Common myeloid progenitor, CD34-positive (primary cell): ENCODE measurements around the gene LSM7.
A peak's percentile ranks its signal among the peaks of the same experiment; 100 is the strongest.

Experiments
- CTCF ChIA-PET: fragments of 350-600 bp; sonication (Branson Sonifier 250); formaldehyde crosslinking; loops from one replicate; lab custom pipeline; 2021; ENCODE audit warnings: antibody characterized with exemption; lab: Charles Lee
- POLR2A ChIA-PET: fragments of 350-600 bp; sonication (Branson Sonifier 250); formaldehyde crosslinking; loops from one replicate; lab custom pipeline; 2021; ENCODE audit warnings: antibody characterized with exemption; lab: Charles Lee
- DNase-seq, 3 donors: peaks; one replicate each; pipeline versions ENCODE4 v3.0.0 to v3.0.0-alpha.2; 2013
- H3K27ac ChIP-seq, 2 experiments: 1 replicate in 1 of 2; 2 replicates in 1 of 2; pipeline ENCODE4 v1.7.0; 2013; ENCODE audit warnings: inconsistent platforms in 2 of 2, low read length in 2 of 2, mild to moderate bottlenecking in 2 of 2, low read depth in 1 of 2, moderate library complexity in 1 of 2; ENCODE audit not compliant: severe bottlenecking in 2 of 2, insufficient read depth in 1 of 2, poor library complexity in 1 of 2
- H3K27me3 ChIP-seq, 5 experiments: replicated peaks in 2 of 5; 1 replicate in 3 of 5; 2 replicates in 2 of 5; pipeline versions ENCODE4 v1.6.1 to v1.7.0; 2013; ENCODE audit warnings: low read length in 4 of 5, mild to moderate bottlenecking in 2 of 5, moderate library complexity in 2 of 5, inconsistent platforms in 1 of 5; ENCODE audit not compliant: insufficient read depth in 5 of 5, control insufficient read depth in 4 of 5
- H3K36me3 ChIP-seq, 4 experiments: 1 replicate in 2 of 4; 2 replicates in 2 of 4; pipeline versions ENCODE4 v1.6.1 to v1.7.0; 2013; ENCODE audit warnings: low read length in 3 of 4, control low read depth in 1 of 4, mild to moderate bottlenecking in 1 of 4; ENCODE audit not compliant: control insufficient read depth in 4 of 4, insufficient read depth in 4 of 4
- H3K4me1 ChIP-seq, 4 experiments: 1 replicate in 3 of 4; 2 replicates in 1 of 4; pipeline versions ENCODE4 v1.6.1 to v1.7.1; 2013; ENCODE audit warnings: low read length in 3 of 4, mild to moderate bottlenecking in 3 of 4, control low read depth in 1 of 4, inconsistent platforms in 1 of 4, moderate library complexity in 1 of 4; ENCODE audit not compliant: control insufficient read depth in 4 of 4, insufficient read depth in 4 of 4; ENCODE audit errors: control extremely low read depth in 1 of 4
- H3K4me3 ChIP-seq, 7 experiments: 1 replicate in 4 of 7; 2 replicates in 3 of 7; pipeline versions ENCODE4 v1.5.1 to v1.7.0; 2013; ENCODE audit warnings: mild to moderate bottlenecking in 7 of 7, low read length in 6 of 7, moderate library complexity in 6 of 7, inconsistent platforms in 2 of 7, low read depth in 2 of 7, control low read depth in 1 of 7; ENCODE audit not compliant: insufficient read depth in 4 of 7, control insufficient read depth in 1 of 7; ENCODE audit errors: extremely low read depth in 1 of 7
- H3K9me3 ChIP-seq, 5 experiments: 1 replicate in 4 of 5; 2 replicates in 1 of 5; pipeline versions ENCODE4 v1.6.1 to v1.7.1; 2013; ENCODE audit warnings: low read length in 4 of 5, mild to moderate bottlenecking in 2 of 5, inconsistent platforms in 1 of 5, low read depth in 1 of 5, moderate library complexity in 1 of 5; ENCODE audit not compliant: control insufficient read depth in 4 of 5, insufficient read depth in 2 of 5; ENCODE audit errors: control extremely low read depth in 1 of 5
- WGBS: methylation state at CpG from one replicate; pipeline ENCODE4 v1.1.5; 2013; ENCODE audit not compliant: insufficient coverage; 5-methylcytosine and 5-hydroxymethylcytosine counted together

Gene LSM7

DNA sequence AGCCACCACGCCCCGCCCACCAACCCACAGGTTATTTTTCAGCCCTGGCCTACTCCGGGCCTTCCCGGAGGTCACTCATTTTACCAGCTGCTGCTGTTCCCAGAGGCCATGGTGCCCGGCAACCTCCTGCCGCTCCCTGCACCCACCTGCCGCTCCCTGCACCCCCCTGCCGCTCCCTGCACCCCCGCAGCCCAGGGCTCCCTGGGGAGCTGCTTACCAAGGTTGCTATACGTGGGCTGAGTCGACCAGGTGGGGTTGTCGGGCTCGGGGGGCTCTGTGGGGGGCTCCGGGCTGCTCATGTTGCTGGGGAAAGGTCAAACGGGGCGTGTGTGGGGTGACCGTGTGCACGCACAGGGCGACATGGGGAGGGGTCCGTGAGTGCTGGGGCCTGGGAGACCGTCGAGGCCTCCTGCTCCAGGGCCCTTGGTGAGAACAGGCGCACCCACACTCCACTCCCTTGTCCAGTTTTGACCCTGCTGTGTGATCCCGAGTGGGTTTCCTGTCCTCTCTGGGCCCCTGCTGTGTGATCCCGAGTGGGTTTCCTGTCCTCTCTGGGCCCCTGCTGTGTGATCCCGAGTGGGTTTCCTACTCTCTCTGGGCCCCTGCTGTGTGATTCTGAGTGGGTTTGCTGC lies 47.6 kb downstream of the LSM7 start:
- no peak overlapping the region for H3K27ac ChIP-seq
- peaks cover 0 to 9% (median 7%) of the 10 kb centered on the region in 4 experiments for H3K36me3 ChIP-seq
- 90% methylated on average over 20 of the region's 26 CpGs for WGBS
- H3K4me1 ChIP-seq = peaks cover 0 to 27% (median 18%) of the 10 kb centered on the region in 4 experiments
- no peaks in the 10 kb centered on the region for H3K9me3 ChIP-seq
- no peaks in the 10 kb centered on the region for H3K27me3 ChIP-seq
- no peak for DNase-seq
- POLR2A ChIA-PET = interaction anchor here (0.7 kb wide), 1 partner anchor 42 kb away, joined by 3 read pairs; no protein-coding TSS in a partner anchor
- CTCF ChIA-PET = interaction anchor here (1.2 kb wide), 1 partner anchor 42 kb away, joined by 4 read pairs; no protein-coding TSS in a partner anchor
- no peak overlapping the region for H3K4me3 ChIP-seq

DNA sequence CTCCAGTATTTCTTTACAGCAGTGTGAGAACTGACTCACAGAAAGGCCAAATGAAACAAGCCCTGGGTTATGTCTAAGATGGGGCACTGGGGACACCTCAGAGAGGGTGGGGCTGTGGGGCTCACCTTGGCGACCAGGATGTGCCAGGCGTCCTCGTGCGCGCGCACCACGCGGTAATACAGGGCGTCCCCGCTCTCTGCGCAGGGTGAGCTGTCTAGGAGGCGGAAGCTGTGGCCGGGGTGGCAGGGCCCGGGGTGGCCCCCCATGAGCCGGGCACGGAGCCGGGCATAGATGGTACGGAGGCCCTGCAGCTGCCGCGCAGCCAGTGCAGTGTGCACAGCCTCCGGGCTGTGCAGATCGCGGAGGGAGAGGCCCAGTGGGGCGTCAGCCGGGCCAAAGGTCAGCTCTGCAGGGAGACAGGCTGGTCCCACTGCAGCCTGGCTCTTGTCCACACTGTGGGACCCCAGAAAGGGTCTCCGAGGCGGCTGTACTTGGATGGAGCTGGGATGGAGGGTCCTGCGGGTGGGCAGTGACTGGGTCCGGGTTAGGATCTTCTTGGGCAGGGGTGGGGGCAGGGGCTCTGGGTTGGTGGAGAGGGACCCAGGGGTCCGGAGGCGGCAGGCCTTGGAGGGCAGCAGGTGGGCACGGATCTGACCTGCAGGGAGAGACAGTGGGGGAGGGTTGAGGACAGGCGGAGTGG lies 49.8 kb downstream of the LSM7 start:
- Histone ChIP-seq H3K4me1 (peaks cover 0 to 41% (median 30%) of the 10 kb centered on the region in 4 experiments), H3K27ac (no peak overlapping the region), H3K27me3 (no peaks in the 10 kb centered on the region), H3K36me3 (peaks cover 0 to 19% (median 12%) of the 10 kb centered on the region in 4 experiments), H3K9me3 (no peaks in the 10 kb centered on the region), H3K4me3 (no peak overlapping the region)
- peak in 1 of 3 donors; percentile 33 for DNase-seq
- ChIA-PET POLR2A (interaction anchor here (0.6 to 2.2 kb wide), 5 partner anchors 10 to 55 kb away, joined by 3 to 6 read pairs (median 4); no protein-coding TSS in a partner anchor), CTCF (interaction anchor here (0.9 to 1.1 kb wide), 2 partner anchors 11 to 41 kb away, joined by 3 read pairs; no protein-coding TSS in a partner anchor)
- WGBS = 98% methylated on average over 27 of the region's 33 CpGs

DNA sequence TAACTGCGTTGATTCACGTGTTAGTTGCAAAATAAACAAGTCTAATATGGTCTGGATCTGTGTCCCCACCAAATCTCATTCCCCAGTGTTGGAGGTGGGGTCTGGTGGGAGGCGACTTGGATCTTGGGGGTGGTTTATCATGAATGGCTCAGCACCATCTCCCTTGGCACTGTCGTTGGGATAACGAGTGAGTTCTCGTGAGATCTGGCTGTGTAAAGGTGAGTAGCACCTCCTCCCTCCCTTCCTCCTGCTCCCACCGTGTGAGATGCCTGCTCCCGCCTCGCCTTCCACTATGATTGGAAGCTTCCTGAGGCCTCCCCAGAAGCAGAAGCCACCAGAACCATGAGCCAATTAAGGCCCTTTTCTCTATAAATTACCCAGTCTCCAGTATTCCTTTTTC lies 51.2 kb downstream of the LSM7 start:
- H3K27me3 ChIP-seq = no peaks in the 10 kb centered on the region
- H3K4me3 ChIP-seq = no peak overlapping the region
- peaks cover 0 to 33% (median 21%) of the 10 kb centered on the region in 4 experiments for H3K36me3 ChIP-seq
- ChIA-PET POLR2A (interaction anchor here (1.1 to 1.5 kb wide), 4 partner anchors 11 to 25 kb away, joined by 3 to 4 read pairs (median 4); no protein-coding TSS in a partner anchor), CTCF (interaction anchor here (1.2 to 4.6 kb wide), 5 partner anchors 11 to 116 kb away, joined by 3 to 33 read pairs (median 23); partner anchors contain the start of gene PLEKHJ1)
- 96% methylated on average over 5 of the region's 9 CpGs for WGBS
- no peak for DNase-seq
- no peaks in the 10 kb centered on the region for H3K9me3 ChIP-seq
- no peak overlapping the region for H3K27ac ChIP-seq
- H3K4me1 ChIP-seq = peaks cover 4 to 44% (median 37%) of the 10 kb centered on the region in 4 experiments

DNA sequence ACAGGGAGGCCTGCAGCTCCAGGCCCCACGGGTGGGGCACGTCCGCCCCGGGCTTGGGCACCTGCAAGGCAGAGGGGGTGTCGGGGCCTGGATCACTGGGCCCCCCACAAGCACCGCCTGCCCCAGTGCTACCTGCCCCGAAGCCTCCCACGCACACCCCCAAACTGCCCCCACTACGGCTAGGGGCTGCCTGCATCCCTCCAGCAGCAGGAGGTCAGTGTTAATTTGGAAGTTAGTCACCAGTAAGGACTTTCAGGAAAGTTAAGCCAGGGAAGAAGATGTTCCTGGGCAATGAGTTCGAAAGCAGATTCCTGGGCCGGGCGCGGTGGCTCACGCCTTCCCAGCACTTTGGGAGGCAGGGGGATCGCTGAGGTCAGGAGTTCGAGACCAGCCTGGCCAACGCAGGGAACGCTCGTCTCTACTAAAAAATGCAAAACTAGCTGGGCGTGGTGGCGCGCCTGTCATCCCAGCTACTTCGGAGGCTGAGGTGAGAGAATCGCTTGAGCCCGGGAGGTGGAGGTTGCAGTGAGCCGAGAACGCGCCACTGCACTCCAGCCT lies 51.9 kb downstream of the LSM7 start:
- Histone ChIP-seq H3K4me3 (no peak overlapping the region), H3K4me1 (peaks cover 4 to 43% (median 37%) of the 10 kb centered on the region in 4 experiments)

DNA sequence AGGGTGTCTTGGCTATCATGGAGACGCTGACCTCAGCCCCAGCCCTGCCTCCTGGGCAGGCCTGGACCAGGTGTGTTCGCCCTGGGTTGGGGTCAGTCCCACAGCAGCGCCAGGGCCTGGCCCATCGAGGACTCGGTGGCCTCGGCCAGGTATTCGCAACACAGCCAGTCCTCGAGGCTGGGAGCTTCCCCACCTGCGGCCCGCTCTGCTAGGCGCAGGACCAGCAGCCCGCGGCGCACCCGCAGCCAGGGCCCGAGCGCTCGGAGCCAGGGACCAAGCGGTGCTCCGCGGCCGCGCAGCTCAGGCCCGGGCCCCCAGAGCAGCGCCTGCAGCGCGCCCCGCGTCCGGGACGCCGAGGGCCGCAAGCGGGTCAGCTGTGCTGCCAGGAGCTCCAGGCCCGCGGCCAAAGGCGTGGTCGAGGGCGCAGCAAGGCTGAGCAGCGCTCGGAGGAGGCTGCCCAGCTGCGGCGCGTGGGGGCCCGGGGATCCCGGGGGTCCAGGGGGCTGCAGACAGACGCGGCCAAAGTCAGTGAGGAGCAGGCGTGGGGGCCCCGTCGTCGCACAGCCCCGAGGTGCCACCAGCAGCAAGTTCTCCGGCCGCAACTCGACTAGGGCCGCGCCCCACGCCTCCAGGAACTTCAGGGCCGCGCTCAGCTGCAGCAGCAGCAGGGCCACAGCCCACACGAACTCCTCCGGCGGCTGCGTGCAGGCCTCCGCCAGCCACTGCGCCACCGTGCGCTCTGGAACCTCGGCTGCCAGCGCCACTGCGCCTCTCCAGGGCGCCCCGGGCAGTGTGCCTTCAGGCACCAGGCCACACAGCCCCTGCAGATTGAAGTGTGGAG lies 52.6 kb downstream of the LSM7 start:
- ChIA-PET POLR2A (interaction anchor here (0.6 to 1.4 kb wide), 3 partner anchors 12 to 135 kb away, joined by 3 to 5 read pairs (median 3); partner anchors contain the start of gene PLEKHJ1), CTCF (interaction anchor here (1.2 to 6.0 kb wide), 9 partner anchors 10 to 349 kb away, joined by 3 to 44 read pairs (median 9); no protein-coding TSS in a partner anchor)
- Histone ChIP-seq H3K4me1 (peaks cover 4 to 47% (median 41%) of the 10 kb centered on the region in 4 experiments), H3K27ac (no peak overlapping the region), H3K4me3 (no peak overlapping the region), H3K27me3 (no peaks in the 10 kb centered on the region), H3K9me3 (no peaks in the 10 kb centered on the region), H3K36me3 (peaks cover 0 to 41% (median 24%) of the 10 kb centered on the region in 4 experiments)
- no peak for DNase-seq
- WGBS = 96% methylated on average over 68 of the region's 74 CpGs

More for the DNA sequence above, 51.9 kb downstream of the LSM7 start:
- 98% methylated on average over 21 of the region's 28 CpGs for WGBS
- Histone ChIP-seq H3K27ac (no peak overlapping the region), H3K27me3 (no peaks in the 10 kb centered on the region), H3K36me3 (peaks cover 0 to 38% (median 24%) of the 10 kb centered on the region in 4 experiments), H3K9me3 (no peaks in the 10 kb centered on the region)
- ChIA-PET POLR2A (interaction anchor here (1.1 to 1.4 kb wide), 2 partner anchors 11 to 18 kb away, joined by 3 to 4 read pairs; no protein-coding TSS in a partner anchor), CTCF (interaction anchor here (1.2 to 4.6 kb wide), 6 partner anchors 10 to 117 kb away, joined by 3 to 33 read pairs (median 13); partner anchors contain the start of gene PLEKHJ1)
- no peak for DNase-seq
